ENCODE results near the gene AKNA. TPM values are rescaled to one million over a fixed set of nuclear protein-coding genes. Genes with fewer than 3 reads are reported as not detected.

Gene AKNA
- total RNA-seq, 1 experiment from 2014 or later, result 10.1 TPM

DNA sequence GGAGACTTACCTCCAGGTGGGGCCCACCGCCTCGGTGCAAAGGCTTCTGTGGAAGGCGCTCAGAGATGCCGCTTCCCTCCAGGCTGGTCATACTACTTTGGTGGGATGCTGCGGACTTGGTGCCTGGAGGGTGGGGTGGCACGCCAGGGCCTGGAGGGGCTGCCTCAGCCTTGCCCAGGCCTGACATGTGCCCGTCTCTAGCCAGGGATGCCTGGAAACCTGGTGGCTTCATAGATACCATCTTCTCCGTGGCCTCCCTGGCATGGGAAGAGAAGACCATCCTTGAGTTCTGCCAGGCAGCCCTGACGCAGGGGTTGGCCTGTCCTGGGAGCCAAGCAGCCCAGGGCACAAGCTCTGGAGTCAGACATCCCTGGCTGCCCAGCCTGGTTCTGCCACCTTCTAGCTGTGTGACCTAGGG lies 29.9 kb downstream of the AKNA start:
- no peaks in the 10 kb centered on the region for H3K9me3 ChIP-seq (ENCODE audit: control insufficient read depth, insufficient read depth, low read depth, low read length)
- no peak overlapping the region for H3K27ac ChIP-seq (ENCODE audit: low read length)
- H3K36me3 ChIP-seq (ENCODE audit: control insufficient read depth, insufficient read depth, low read length), result no peaks in the 10 kb centered on the region
- ATAC-seq, result no peak
- no peak overlapping the region for H3K4me3 ChIP-seq (ENCODE audit: low read depth in 2 of 2, low read length in 2 of 2)
- intact Hi-C loops (cut with micrococcal nuclease; ENCODE audit: unreplicated experiment) (no loop called here), in situ Hi-C loops (cut with HindIII; ENCODE audit: low pct_unique_long_range_greater_than_20kb, low sequenced_read_pairs) (no loop called here)
- H3K4me1 ChIP-seq (ENCODE audit: control insufficient read depth, insufficient read depth, low read length), result no peaks in the 10 kb centered on the region
- BruUV-seq (replicated peaks), result no TSS peak
- no peaks in the 10 kb centered on the region for H3K27me3 ChIP-seq (ENCODE audit: control insufficient read depth, insufficient read depth, low read length)
- no peak for DNase-seq (ENCODE audit: low read depth, low spot score)
- POLR2A ChIA-PET, result no interaction called here
- CTCF ChIA-PET, result no interaction called here
- TF ChIP-seq, protein P1, sequence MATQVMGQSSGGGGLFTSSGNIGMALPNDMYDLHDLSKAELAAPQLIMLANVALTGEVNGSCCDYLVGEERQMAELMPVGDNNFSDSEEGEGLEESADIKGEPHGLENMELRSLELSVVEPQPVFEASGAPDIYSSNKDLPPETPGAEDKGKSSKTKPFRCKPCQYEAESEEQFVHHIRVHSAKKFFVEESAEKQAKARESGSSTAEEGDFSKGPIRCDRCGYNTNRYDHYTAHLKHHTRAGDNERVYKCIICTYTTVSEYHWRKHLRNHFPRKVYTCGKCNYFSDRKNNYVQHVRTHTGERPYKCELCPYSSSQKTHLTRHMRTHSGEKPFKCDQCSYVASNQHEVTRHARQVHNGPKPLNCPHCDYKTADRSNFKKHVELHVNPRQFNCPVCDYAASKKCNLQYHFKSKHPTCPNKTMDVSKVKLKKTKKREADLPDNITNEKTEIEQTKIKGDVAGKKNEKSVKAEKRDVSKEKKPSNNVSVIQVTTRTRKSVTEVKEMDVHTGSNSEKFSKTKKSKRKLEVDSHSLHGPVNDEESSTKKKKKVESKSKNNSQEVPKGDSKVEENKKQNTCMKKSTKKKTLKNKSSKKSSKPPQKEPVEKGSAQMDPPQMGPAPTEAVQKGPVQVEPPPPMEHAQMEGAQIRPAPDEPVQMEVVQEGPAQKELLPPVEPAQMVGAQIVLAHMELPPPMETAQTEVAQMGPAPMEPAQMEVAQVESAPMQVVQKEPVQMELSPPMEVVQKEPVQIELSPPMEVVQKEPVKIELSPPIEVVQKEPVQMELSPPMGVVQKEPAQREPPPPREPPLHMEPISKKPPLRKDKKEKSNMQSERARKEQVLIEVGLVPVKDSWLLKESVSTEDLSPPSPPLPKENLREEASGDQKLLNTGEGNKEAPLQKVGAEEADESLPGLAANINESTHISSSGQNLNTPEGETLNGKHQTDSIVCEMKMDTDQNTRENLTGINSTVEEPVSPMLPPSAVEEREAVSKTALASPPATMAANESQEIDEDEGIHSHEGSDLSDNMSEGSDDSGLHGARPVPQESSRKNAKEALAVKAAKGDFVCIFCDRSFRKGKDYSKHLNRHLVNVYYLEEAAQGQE (IDR thresholded peaks at IDR 0.05; ENCODE audit: insufficient read depth in 1 of 2, low read depth in 2 of 2, low read length in 1 of 2), result no peak
- TF ChIP-seq, protein P2, sequence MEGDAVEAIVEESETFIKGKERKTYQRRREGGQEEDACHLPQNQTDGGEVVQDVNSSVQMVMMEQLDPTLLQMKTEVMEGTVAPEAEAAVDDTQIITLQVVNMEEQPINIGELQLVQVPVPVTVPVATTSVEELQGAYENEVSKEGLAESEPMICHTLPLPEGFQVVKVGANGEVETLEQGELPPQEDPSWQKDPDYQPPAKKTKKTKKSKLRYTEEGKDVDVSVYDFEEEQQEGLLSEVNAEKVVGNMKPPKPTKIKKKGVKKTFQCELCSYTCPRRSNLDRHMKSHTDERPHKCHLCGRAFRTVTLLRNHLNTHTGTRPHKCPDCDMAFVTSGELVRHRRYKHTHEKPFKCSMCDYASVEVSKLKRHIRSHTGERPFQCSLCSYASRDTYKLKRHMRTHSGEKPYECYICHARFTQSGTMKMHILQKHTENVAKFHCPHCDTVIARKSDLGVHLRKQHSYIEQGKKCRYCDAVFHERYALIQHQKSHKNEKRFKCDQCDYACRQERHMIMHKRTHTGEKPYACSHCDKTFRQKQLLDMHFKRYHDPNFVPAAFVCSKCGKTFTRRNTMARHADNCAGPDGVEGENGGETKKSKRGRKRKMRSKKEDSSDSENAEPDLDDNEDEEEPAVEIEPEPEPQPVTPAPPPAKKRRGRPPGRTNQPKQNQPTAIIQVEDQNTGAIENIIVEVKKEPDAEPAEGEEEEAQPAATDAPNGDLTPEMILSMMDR (IDR thresholded peaks at IDR 0.05), result no peak
- TF ChIP-seq TCF7L2 (IDR thresholded peaks at IDR 0.05; ENCODE audit: low read depth, low read length), result no peak
- TF ChIP-seq SIN3A (IDR thresholded peaks at IDR 0.05; ENCODE audit: borderline replicate concordance, insufficient read depth, low read depth, low read length), result no peak
- no peak for TF ChIP-seq POLR2AphosphoS5 (IDR thresholded peaks at IDR 0.05; ENCODE audit: low read depth, low read length)

- Histone ChIP-seq H3K4me1 (ENCODE audit: control insufficient read depth, insufficient read depth, low read length) (no peaks in the 10 kb centered on the region), H3K27me3 (ENCODE audit: control insufficient read depth, insufficient read depth, low read length) (no peaks in the 10 kb centered on the region), H3K36me3 (ENCODE audit: control insufficient read depth, insufficient read depth, low read length) (no peaks in the 10 kb centered on the region), H3K27ac (ENCODE audit: low read length) (no peak overlapping the region), H3K4me3 (ENCODE audit: low read depth in 2 of 2, low read length in 2 of 2) (no peak overlapping the region), H3K9me3 (ENCODE audit: control insufficient read depth, insufficient read depth, low read depth, low read length) (no peaks in the 10 kb centered on the region)
- ATAC-seq (no peak), DNase-seq (ENCODE audit: low read depth, low spot score) (no peak)
- intact Hi-C loops (cut with micrococcal nuclease; ENCODE audit: unreplicated experiment) (no loop called here), in situ Hi-C loops (cut with HindIII; ENCODE audit: low pct_unique_long_range_greater_than_20kb, low sequenced_read_pairs) (no loop called here)
- ChIA-PET CTCF (no interaction called here), POLR2A (no interaction called here)
- no TSS peak for BruUV-seq (replicated peaks)
- TF ChIP-seq SIN3A (IDR thresholded peaks at IDR 0.05; ENCODE audit: borderline replicate concordance, insufficient read depth, low read depth, low read length), result no peak
- TF ChIP-seq, protein P2 (IDR thresholded peaks at IDR 0.05), result no peak
- TF ChIP-seq TCF7L2 (IDR thresholded peaks at IDR 0.05; ENCODE audit: low read depth, low read length), result no peak
- TF ChIP-seq POLR2AphosphoS5 (IDR thresholded peaks at IDR 0.05; ENCODE audit: low read depth, low read length), result no peak
- TF ChIP-seq, protein P1 (IDR thresholded peaks at IDR 0.05; ENCODE audit: insufficient read depth in 1 of 2, low read depth in 2 of 2, low read length in 1 of 2), result no peak
These were observed 30.4 kb downstream of the AKNA start for GRCh38 chr9:114357360-114357759.
